Endothelial cell of umbilical vein (primary cell): ENCODE measurements around the gene PPCDC. TPM values are rescaled to one million over a fixed set of nuclear protein-coding genes. Genes with fewer than 3 reads are reported as not detected.

Source experiments
- BruUV-seq: library from RNA; stranded (reverse); fragments of 400-500 nt; replicated peaks from 2 replicates; lab custom pipeline; 2021; lab: Mats Ljungman, UMichigan
- CTCF ChIA-PET: fragments of 300-600, 350-600 bp; sonication (Branson Sonifier 250); formaldehyde crosslinking; loops from one replicate; lab custom pipeline; 2021; ENCODE audit warnings: antibody characterized with exemption, inconsistent platforms; lab: Charles Lee
- POLR2A ChIA-PET: fragments of 300-600, 350-600 bp; sonication (Branson Sonifier 250); formaldehyde crosslinking; loops from one replicate; lab custom pipeline; 2021; ENCODE audit warnings: antibody characterized with exemption, inconsistent platforms; lab: Charles Lee
- DNase-seq: peaks from one replicate; pipeline ENCODE4 v3.0.0-alpha.2; 2011; ENCODE audit warnings: low read depth, low spot score
- FAIRE-seq: peaks from 2 replicates; lab custom pipeline; 2011; peaks lifted over from hg19 to GRCh38; lab: Jason Lieb, UNC
- H2AFZ ChIP-seq: 2 replicates; pipeline ENCODE4 v1.6.0; 2012; ENCODE audit warnings: low read depth, low read length, control low read depth, inconsistent platforms
- H3K27ac ChIP-seq: 2 replicates; pipeline ENCODE4 v1.5.1; 2011; ENCODE audit warnings: low read depth, mild to moderate bottlenecking, control low read depth, low read length, moderate library complexity; ENCODE audit not compliant: insufficient read depth
- H3K27me3 ChIP-seq, 2 experiments: 2 replicates each; pipeline versions ENCODE4 v1.6.0 to v1.6.1; 2011; ENCODE audit warnings: low read length in 2 of 2, mixed read lengths in 1 of 2; ENCODE audit not compliant: control insufficient read depth in 2 of 2, insufficient read depth in 2 of 2
- H3K36me3 ChIP-seq, 2 experiments: 2 replicates in 1 of 2; 3 replicates in 1 of 2; pipeline ENCODE4 v1.5.1; 2011; ENCODE audit warnings: low read length in 2 of 2, mild to moderate bottlenecking in 1 of 2, moderate library complexity in 1 of 2; ENCODE audit not compliant: control insufficient read depth in 2 of 2, insufficient read depth in 2 of 2; ENCODE audit errors: extremely low read depth in 1 of 2
- H3K4me1 ChIP-seq: 3 replicates; pipeline ENCODE4 v1.5.1; 2011; ENCODE audit warnings: mild to moderate bottlenecking, low read length; ENCODE audit not compliant: control insufficient read depth, insufficient read depth; ENCODE audit errors: extremely low read depth
- H3K4me2 ChIP-seq: 2 replicates; pipeline ENCODE4 v1.6.1; 2011; ENCODE audit warnings: low read length, control low read depth, mixed read lengths; ENCODE audit not compliant: insufficient read depth
- H3K4me3 ChIP-seq, 3 experiments: fragments of 200-600 bp in 1 of 3; sonication (generic), shearing (Covaris generic) in 1 of 3; replicated peaks in 1 of 3; 2 replicates each; pipeline ENCODE4 v1.5.1; 2011 to 2016; ENCODE audit warnings: control low read depth in 3 of 3, low read length in 3 of 3, mild to moderate bottlenecking in 2 of 3, inconsistent platforms in 1 of 3, low read depth in 1 of 3, moderate library complexity in 1 of 3; ENCODE audit not compliant: insufficient read depth in 1 of 3
- H3K79me2 ChIP-seq: 2 replicates; pipeline ENCODE4 v1.6.0; 2012; ENCODE audit warnings: low read length, inconsistent platforms; ENCODE audit not compliant: control insufficient read depth, insufficient read depth
- H3K9ac ChIP-seq: replicated peaks from 2 replicates; pipeline ENCODE3; 2011; ENCODE audit warnings: low read length, control low read depth; ENCODE audit not compliant: insufficient read depth; ENCODE audit errors: extremely low read depth
- H3K9me1 ChIP-seq: replicated peaks from 3 replicates; pipeline ENCODE4 v1.6.0; 2011; ENCODE audit warnings: mild to moderate bottlenecking, low read length; ENCODE audit not compliant: control insufficient read depth, insufficient read depth; ENCODE audit errors: extremely low read depth
- H3K9me3 ChIP-seq: replicated peaks from 2 replicates; pipeline ENCODE4 v1.5.1; 2012; ENCODE audit warnings: low read length, inconsistent platforms; ENCODE audit not compliant: control insufficient read depth, insufficient read depth
- H4K20me1 ChIP-seq: replicated peaks from 2 replicates; pipeline ENCODE3; 2011; ENCODE audit warnings: mild to moderate bottlenecking, low read length; ENCODE audit not compliant: control insufficient read depth, insufficient read depth; ENCODE audit errors: extremely low read depth
- EZH2 ChIP-seq: IDR thresholded peaks from 2 replicates; pipeline ENCODE4 v1.6.1; 2012; ENCODE audit warnings: borderline replicate concordance, low read depth, mild to moderate bottlenecking, moderate library complexity, low read length, inconsistent platforms; ENCODE audit not compliant: severe bottlenecking
- FOS ChIP-seq: IDR thresholded peaks from 2 replicates; pipeline ENCODE4 v1.6.1; 2011; ENCODE audit warnings: mild to moderate bottlenecking, low read length, moderate library complexity, borderline replicate concordance; ENCODE audit not compliant: insufficient read depth
- GATA2 ChIP-seq: IDR thresholded peaks from 2 replicates; pipeline ENCODE4 v1.7.0; 2011; ENCODE audit warnings: low read depth, mild to moderate bottlenecking, moderate library complexity, mixed read lengths, low read length; ENCODE audit not compliant: insufficient read length, insufficient read depth
- JUN ChIP-seq: IDR thresholded peaks from 2 replicates; pipeline ENCODE4 v1.6.1; 2011; ENCODE audit warnings: borderline replicate concordance, low read depth; ENCODE audit not compliant: insufficient read length, insufficient read depth
- MYC ChIP-seq: IDR thresholded peaks from one replicate; pipeline ENCODE4 v1.6.1; 2011; ENCODE audit warnings: mild to moderate bottlenecking, low read depth, low read length
- POLR2A ChIP-seq: IDR thresholded peaks from 2 replicates; pipeline ENCODE4 v1.6.1; 2012; ENCODE audit warnings: low read depth, mild to moderate bottlenecking, control low read depth, low read length
- POLR2AphosphoS5 ChIP-seq: IDR thresholded peaks from 2 replicates; pipeline ENCODE4 v1.6.1; 2012; ENCODE audit warnings: low read depth, mild to moderate bottlenecking, control low read depth, low read length, moderate library complexity; ENCODE audit not compliant: insufficient read depth
- dilution Hi-C: fragments of 300-500 bp; cut with MboI; formaldehyde crosslinking; loops from one replicate; pipeline ENCODE4 v1.15.0; 2019; ENCODE audit warnings: low sequenced_read_pairs; ENCODE audit not compliant: extremely low pct_ligation_motif_present
- intact Hi-C: fragments of 100-400 bp; cut with micrococcal nuclease; formaldehyde crosslinking; loops from one replicate; pipeline ENCODE4 v1.10.0; 2022
- polyA plus RNA-seq, 4 experiments: library from polyadenylated mRNA; depleted of rRNA in 3 of 4; stranded (reverse) in 3 of 4; unstranded in 1 of 4; fragments of >200 nt; gene quantifications; 2 replicates each; pipeline versions ENCODE4 v1.2.1 to v1.2.3, GENCODE V29; 2011 to 2012; ENCODE audit warnings: missing spikeins in 1 of 4
- total RNA-seq: library from RNA; stranded (reverse); gene quantifications from 2 replicates; pipeline ENCODE4 v1.2.3, GENCODE V29; 2021

The PPCDC gene
- total and polyA plus RNA-seq, 2 donors (not counting 3 experiments of a cell fraction or from before 2014, with no cell fraction given): 14.5 to 21.4 TPM

- peaks cover 11% of the 10 kb centered on the region for H3K4me1 ChIP-seq
- H3K79me2 ChIP-seq: no peaks in the 10 kb centered on the region
- peak overlapping the region; percentile 90 for H3K27ac ChIP-seq
- peak overlapping the region; percentile 66 for H3K9ac ChIP-seq
- intact Hi-C loops: loop anchor here (1.0 kb wide), 4 partner anchors 15 to 114 kb away; no protein-coding TSS in a partner anchor
- dilution Hi-C loops: no loop called here
- H3K9me3 ChIP-seq: no peaks in the 10 kb centered on the region
- ChIA-PET CTCF (interaction anchor here (0.9 to 1.6 kb wide), 6 partner anchors 15 to 115 kb away, joined by 3 to 9 read pairs (median 4); no protein-coding TSS in a partner anchor), POLR2A (interaction anchor here (0.6 to 1.6 kb wide), 4 partner anchors 11 to 364 kb away, joined by 3 to 7 read pairs (median 6); partner anchors contain the start of gene C15orf39)
- FAIRE-seq: no peak
- H3K36me3 ChIP-seq: no peaks in the 10 kb centered on the region
- no peak for DNase-seq
- no peaks in the 10 kb centered on the region for H3K27me3 ChIP-seq
- peak overlapping the region; percentile 50 for H3K4me2 ChIP-seq
- H3K4me3 ChIP-seq: no peak overlapping the region
- TSS peak; percentile 97 for BruUV-seq
- TF ChIP-seq GATA2 (no peak), MYC (no peak), JUN (no peak), FOS (no peak)
- H3K9me1 ChIP-seq: no peaks in the 10 kb centered on the region
- H4K20me1 ChIP-seq: no peaks in the 10 kb centered on the region
- peak overlapping the region; percentile 49 for H2AFZ ChIP-seq
These were observed 66.3 kb downstream of the PPCDC start for GRCh38 chr15:75089456-75090387.

GRCh38 chr15:75090388-75090734 is 67.0 kb downstream of the PPCDC start:
- Histone ChIP-seq H4K20me1 (no peaks in the 10 kb centered on the region), H3K27me3 (no peaks in the 10 kb centered on the region), H3K79me2 (no peaks in the 10 kb centered on the region), H3K4me1 (peaks cover 11% of the 10 kb centered on the region), H3K9me1 (no peaks in the 10 kb centered on the region), H3K27ac (peak overlapping the region; percentile 90), H3K36me3 (no peaks in the 10 kb centered on the region), H3K9ac (peak overlapping the region; percentile 66), H3K4me3 (no peak overlapping the region), H2AFZ (peak overlapping the region; percentile 49), H3K4me2 (peak overlapping the region; percentile 50), H3K9me3 (no peaks in the 10 kb centered on the region)
- intact Hi-C loops (loop anchor here (1.0 kb wide), 4 partner anchors 14 to 113 kb away; no protein-coding TSS in a partner anchor), dilution Hi-C loops (no loop called here)
- peak; percentile 95 for FAIRE-seq
- ChIA-PET CTCF (interaction anchor here (0.9 to 1.6 kb wide), 4 partner anchors 15 to 114 kb away, joined by 3 to 9 read pairs (median 6); no protein-coding TSS in a partner anchor), POLR2A (interaction anchor here (0.6 to 1.6 kb wide), 4 partner anchors 10 to 363 kb away, joined by 3 to 7 read pairs (median 6); partner anchors contain the start of gene C15orf39)
- BruUV-seq: no TSS peak
- DNase-seq: peak; percentile 93
- peak; percentile 19 for TF ChIP-seq MYC
- peak; percentile 66 for TF ChIP-seq POLR2AphosphoS5
- TF ChIP-seq JUN: peak; percentile 87
- peak; percentile 93 for TF ChIP-seq FOS
- TF ChIP-seq EZH2: no peak
- TF ChIP-seq POLR2A: peak; percentile 46
- no peak for TF ChIP-seq GATA2
